Inferior parietal cortex (tissue), 1 donor: Measurements from ENCODE around the gene SLCO2A1.

Experiments used
- DNase-seq: peaks from one replicate; pipeline ENCODE4 v3.0.0-alpha.2; 2016; ENCODE audit errors: extremely low spot score

The SLCO2A1 gene

DNA sequence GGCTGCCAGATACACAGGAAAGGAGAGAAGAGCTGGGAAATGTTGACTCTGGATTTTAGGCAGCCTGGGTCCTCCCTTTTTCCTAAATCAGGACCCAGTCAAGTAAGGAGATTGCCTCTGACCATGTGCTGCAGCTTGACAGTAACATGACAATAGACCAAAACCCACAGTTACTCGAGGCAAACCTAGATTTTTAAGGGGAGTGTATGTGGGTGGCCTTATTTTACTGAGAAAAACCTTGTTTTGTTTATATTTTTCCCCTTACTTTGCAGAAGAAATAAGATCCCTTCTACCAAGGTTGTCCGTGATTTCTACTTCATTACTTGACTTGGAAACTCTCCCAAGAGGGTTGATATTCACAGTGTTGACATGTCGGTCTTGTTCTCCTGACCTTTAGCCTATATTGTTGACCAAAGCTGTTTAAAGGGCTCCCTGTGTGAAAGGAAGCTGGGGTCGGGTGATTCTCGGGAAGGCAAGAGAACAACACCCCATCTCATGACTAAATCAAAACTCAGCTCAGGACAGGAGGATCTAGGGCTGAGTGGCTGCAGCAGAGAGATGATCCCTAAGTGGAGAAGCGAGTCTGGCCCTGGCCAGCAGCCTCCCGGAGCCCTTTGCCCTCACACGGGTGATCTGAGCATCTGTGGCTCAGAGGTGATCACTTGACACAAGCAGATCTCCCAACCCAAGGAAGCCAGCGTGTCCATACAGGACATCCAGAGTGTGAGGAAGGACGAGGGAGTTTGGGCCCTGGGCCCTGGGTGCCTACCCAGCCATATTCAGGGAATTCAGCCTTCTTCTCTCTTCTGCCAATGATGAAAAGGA lies 31.0 kb upstream of the SLCO2A1 start:
- no peak for DNase-seq

DNA sequence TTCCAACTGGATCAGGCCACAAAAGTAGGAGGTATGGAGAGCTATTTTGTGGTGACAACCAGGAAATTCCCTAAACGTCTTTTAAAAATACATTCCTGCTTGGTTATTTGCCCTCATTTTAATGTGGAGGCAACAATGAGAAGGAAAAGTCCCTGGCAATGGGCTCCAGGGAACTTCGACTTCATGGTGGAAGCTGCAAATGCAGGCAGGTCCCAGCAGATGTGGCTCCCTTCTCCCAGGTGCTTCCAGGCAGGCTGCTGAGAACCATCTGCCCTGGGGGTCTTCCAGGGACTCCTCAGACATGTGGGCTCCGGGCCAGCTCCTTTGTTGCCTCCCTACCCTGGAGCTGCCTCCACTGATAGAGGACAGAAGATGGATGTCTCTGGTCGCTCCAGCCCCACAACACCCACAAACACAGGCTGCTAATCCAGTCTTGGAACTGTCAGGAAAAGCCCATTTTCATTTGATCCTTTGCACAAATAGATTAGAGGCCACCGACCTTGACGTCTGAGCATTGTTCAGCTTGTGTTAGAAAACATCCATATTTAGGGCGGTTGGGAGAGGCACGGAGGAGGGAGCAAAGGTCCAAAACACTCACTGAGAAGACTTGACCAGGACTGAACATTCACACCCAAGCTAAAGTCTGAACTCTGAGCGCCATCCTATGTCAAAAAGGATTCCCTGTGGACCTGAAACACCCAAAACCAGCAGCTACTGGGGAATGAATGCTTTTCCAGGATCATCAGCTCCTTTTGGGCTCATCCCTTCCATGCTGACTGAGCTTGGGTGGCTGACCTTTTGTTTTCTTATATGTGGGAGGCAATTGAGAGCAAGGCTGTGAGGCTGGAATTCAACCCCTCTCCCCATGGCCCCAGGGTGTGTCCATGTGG lies 30.2 kb upstream of the SLCO2A1 start:
- DNase-seq: no peak

DNA sequence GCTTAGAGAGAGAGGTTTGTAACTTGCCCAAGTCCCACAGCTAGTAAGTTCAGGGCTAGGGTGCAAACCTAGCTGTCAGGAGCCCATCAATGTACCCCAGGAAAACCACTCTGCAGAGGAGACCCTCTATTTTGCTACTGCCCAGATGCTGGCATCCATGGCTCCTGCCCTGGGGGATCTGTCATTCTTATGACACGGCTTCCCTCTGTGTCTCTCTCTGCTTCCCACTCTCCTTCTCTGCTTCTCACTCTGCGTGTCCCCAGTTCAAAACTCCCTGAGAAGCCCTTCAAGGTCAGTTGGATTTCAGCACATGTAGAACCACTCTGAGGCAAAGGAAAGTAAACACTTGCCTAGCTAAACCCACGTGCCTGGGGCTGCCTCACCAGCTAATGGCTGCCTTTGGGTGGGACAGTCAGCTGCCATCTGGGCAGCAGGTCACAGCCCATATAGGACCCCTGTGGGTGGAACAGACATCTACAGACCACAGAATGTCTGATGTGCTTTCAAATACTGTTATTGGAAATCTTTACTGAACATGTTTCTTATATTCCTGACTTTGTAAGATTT lies 29.4 kb upstream of the SLCO2A1 start:
- no peak for DNase-seq

DNA sequence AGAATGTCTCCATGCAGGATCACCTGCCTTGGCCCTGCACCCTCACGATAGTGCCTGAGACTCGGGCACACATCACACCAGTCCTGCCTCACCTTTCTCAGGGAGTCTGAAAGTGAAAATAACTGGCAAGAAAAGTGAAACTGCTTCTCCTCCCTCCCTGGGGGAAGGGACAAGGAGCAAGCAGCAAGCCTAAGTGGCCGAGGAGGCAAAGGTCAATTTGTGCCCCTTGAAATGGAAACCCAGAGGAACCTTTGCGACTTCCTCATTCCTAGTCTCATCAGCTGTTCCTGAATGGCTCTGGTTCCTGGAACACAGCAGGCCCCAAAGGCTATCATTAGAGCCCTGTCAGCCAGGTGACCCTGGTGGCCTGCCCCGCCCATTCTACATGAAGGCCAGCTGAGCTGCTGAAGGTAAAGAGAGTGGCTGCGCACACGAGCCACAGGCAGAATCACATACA lies 28.0 kb upstream of the SLCO2A1 start:
- DNase-seq: no peak

DNA sequence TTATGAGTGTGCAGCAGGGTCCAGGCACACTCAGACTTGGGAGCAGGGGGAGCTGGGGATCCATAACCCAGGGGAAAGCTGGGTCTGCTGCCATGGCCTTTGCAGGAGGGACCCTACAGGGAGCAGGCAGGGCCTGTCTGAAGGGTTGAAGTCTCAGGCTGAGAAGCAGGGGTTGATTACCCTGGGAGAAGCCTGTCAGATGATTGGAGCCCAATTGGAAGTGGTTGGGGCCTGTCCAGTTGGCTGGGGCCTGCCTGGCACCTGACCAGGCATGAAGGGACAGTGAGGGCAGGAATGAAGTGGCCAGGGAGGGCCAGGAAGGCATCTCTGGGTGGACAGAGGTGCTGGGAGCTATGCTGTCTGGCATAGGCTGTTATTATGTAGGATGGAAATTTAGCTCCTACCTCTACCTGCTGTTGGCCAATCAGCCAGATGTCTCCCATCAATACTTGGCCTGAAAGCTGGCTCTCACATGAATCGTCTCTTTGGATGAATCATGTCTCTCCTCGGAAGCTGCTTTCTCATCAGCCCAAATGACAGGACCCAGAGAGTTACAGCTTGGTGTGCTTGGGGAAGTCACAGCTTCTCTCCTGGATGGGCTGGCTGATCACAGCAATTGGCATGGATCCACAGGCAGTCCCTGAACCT lies 27.4 kb upstream of the SLCO2A1 start:
- DNase-seq: no peak

DNA sequence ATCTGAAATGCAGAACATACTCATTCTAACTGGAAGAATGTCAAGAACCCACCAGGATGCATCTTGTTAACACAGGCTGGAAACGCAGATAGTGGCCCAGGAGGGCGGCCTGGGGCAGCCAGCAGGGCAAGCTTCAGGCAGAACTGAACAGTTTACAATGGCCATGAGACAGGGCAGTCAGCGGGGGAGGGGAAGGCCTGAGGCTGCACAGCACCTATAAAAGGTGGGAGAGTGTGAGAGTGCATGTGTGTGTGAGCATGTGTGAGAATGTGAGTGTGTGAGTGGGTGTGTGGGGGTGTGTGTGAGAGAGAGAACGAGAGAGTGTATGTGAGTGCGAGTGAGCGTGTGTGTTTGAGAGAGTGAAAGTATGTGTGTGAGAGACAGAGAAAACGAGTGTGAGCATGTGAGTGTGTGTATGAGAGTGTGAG lies 26.8 kb upstream of the SLCO2A1 start:
- no peak for DNase-seq

DNA sequence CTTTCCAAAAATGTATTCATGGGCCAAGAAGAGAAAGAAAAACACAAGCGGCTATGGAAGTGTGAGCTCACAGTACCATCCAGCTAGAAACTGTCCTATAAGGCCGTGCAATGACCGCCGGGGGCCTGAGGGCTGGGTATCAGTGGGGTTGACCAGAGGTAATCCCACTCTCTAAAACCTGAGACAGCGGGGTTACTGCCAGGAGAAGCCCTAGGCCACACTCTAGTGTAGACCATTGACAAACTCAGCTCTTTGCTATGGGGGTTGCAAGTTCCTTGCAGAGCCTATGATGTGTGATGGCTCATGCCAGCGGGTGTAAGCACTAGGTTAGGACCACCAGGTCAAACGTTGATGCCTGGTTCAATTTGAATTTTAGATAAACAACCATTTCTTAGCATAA lies 25.9 kb upstream of the SLCO2A1 start:
- DNase-seq: no peak

DNA sequence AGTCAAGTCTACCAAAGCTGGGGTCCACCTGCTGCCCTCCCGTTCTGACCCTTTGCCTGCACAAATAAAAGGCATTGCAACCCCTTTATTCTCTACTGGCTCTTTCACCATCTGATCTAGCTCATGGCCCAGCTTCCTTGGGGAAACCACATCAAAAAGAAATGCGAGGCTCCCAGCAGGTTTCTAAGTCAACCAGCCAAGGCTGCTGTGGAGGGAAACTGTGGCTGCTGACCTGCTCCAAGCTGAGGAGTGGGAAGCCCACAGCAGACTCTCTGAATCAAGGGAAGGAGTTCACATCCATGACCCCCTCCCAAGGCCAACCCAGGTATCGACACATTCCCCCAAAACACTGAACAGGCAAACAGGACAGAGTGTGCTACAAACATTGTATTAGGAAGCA lies 25.2 kb upstream of the SLCO2A1 start:
- no peak for DNase-seq

DNA sequence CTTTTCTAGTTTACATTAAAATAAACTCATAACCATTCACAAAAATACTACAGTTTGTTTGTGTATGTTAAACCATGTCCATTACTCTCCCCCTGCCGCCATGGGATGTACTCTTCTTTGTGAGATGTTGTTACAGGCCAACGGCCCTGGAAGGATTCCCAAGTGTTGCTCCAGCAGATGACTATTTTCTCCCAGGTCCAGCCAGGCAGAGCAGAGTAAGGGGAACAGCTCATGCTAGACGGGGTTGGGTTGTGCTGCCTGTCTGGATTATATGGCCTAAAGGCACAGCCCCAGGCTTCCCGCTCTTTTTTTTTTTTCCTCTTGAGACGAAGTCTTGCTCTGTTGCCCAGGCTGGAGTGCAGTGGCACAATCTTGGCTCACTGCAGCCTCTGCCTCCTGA lies 24.5 kb upstream of the SLCO2A1 start:
- no peak for DNase-seq

DNA sequence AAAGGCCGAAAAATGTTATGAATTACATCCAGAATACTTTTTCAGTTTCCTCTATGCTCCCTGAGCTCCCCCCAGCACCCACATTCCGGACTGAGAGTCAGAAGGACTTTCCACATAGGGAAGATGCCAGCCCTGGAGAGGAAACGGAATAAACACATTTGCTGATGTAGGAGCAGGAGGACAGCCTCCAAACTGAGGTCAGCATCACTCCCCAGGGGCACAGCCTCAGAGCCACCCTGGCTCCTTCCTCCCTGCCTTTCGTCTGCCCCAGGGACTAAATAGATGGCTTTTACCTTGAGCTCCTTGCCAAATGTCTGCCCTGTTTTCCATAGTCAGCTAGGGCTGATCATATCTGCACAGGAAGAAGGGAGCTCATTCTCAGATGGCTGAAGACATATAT lies 22.6 kb upstream of the SLCO2A1 start:
- DNase-seq: no peak

DNA sequence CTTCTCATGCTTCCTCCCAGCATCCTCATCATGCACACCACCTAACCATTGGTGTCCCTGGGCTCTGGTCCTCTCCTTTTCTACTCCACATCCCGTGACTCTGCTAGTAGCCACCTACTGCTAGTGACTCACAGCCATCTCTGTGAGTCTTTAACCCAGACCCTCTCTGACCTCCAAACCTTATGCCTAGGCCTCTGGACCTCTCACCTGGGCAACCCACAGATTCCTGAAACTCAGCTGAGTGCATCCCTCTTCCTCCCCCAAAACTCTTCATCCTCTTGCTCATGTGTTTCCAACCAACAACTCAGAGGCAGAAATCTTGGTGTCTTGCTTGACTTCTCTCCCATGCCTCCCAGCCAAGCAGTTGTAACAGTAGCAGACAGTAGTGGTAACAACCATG lies 20.0 kb upstream of the SLCO2A1 start:
- DNase-seq: no peak

DNA sequence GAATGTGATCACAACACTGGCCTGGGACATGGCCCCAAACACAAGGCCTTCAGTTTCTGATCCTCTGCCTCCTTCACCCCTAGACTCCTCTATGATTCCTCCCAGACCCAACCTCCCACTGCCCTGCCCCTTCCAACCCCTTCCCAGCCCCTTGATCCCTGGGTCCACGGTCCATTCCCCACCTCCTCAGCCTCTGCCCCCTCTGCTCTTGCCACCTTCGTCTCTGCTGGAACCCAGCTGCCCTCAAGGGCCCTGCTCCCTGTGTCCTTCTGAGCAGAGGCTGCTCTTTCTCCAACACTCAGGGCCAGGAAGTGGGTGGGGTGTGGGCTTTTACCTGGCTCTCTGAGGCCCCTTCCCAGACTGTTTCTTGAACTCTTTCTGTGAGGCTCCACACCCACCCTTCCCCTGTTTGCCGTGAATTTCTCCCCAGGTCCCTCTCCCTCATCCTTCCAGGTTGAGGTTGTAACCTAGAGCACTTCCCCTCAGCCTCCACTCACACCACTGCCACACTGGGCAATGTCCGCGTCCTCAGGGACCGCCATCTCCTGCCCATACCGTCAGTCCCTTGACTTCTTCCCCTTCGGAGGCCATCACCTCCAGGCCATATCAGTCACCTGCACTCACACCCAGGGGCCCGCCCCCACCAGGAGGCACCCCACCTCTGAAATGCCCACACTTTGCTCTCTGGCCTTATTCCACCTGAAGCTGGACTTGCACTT lies 18.7 kb upstream of the SLCO2A1 start:
- DNase-seq: no peak

DNA sequence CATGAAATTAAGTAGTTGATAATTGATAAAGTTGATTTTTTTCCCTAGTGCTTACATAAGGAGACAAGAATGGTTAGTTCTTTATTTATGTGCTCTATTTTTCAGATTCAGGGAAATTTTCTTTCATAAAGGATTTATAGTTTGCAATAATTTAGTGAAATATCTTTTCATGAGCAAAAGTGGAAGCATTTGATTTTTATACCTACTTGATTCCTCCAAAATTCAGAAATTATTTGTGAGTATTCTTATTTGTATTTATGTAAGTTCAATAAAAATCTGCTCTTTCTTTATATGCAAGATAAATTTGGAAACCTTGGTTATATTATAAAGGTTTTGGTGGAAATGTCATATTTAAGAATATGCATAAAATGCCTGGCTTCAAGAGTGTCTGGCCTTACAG lies 14.7 kb upstream of the SLCO2A1 start:
- no peak for DNase-seq

DNA sequence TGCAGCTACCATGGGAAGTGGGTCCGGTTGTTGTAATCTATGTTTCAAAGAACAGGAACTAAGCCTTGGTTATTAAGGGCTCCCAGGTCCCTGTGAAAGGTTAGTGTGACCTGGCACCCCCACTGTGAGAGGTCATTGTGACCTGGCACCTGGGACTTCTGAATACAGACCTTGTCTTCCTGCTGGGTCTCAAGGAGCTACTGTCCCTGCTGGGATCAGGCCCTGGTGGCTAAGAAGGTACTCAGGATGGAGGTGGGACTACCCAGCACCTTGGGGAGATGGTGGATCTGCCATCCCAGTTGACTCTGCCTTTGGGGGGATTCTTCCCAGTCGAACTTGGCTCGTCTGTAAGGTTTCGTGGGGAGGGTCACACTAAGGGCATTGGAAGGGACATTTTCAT lies 10.3 kb upstream of the SLCO2A1 start:
- no peak for DNase-seq

DNA sequence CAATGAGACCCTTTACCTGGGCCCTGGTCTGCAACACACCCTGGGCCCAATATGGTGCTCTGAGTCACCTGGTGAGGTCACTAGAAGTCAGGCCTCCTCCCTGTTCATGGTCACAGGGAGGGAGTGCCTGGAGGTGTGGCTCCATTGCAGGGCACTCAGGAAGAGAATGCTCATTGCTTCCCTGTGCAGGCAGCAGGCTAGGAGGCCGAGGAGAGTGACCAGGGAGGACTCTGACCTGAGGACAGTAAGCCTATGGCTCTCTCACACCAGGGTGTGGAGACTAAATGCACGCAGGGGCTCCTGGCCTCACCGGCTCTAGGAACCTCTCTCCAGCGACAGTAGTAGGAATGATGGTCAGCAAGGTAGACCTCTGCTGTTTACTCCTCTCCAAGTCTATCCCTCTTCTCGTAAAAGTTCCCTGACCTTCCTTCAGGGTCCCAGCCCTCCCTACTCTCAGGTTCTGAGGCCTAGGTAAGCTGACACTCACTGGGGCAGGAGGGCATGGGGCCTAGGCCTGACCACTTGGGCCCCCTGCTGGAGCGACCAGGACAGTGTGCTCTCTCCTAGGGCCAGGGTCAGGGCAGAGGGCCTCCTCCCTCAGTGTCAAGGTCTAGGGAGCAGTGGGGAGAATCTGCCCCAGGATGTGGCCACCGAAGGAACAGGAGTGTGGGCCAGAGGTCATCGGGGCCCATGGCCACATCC lies 9.6 kb upstream of the SLCO2A1 start:
- no peak for DNase-seq

DNA sequence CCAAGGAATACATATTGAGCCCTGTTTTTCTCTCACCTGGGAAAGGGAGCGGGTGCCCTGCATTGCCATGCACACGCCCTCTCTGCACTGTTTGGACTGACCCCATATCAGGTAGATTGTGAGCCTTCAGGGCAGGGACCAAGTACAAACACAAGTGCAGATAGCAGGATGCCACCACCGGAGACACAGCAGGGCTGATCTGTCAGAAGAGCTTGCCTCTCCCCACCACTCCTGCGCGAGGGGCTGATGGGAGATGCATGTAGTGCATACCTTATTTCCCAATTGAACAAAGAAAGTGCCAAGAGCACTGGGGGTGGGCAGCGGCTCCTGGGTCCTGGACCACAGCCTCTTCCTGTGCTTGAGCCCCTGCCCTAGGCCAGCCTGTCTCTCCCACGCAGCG lies 9.0 kb upstream of the SLCO2A1 start:
- no peak for DNase-seq

DNA sequence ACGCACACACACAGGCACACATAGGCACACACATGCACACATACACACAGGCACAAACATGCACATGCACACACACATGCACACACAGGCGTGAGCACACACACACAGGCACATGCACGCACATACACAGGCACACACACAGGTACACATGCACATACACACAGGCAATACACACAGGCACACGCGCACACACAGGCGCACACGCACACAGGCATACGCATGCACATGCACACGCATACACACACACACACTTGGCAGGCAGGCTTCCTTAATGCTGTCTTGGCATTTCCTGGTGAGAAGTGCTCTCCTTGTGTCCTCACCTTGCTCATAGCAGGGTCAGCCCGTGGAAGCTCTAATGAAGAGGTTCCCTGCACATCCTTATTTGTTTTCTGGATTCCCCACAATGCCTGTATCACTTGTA lies 8.4 kb upstream of the SLCO2A1 start:
- no peak for DNase-seq

DNA sequence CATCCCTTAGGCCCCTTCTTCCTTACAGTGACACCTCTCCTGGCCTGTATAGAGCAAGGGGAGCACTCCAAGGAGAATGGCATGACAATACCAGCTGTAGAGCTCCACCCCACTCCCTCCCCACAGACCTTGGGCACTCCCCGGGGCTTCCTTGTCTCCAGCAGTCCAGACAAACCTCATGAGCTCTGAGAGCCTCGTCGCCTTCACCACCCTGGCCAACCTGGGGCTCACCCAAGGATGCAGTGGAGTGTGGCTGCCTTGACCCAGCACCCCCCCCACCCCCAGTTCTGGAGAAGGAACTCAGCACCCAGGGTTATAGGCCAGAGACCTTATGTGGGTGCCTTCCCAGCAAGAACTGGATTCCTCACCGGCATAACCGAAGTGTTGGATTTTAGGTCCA lies 7.4 kb upstream of the SLCO2A1 start:
- DNase-seq: no peak

DNA sequence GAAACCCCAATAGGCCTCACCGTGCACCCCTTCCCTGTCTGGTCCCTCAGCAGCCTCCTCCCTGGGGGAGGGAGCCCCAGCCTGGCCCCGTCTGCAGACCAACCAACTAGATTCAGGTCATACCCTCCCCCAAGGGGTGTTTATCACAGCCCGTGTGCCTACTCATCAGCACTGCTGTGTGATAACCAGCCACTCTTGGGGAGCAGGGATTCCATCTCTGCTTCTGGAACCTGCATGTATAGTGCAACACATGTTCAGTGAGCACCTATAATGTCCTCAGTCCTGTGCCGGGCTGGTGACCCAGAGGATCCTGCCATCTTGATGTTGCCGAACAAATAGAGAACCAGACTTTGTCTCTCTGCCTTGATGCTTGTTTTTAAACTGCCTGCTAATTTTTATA lies 6.6 kb upstream of the SLCO2A1 start:
- no peak for DNase-seq

DNA sequence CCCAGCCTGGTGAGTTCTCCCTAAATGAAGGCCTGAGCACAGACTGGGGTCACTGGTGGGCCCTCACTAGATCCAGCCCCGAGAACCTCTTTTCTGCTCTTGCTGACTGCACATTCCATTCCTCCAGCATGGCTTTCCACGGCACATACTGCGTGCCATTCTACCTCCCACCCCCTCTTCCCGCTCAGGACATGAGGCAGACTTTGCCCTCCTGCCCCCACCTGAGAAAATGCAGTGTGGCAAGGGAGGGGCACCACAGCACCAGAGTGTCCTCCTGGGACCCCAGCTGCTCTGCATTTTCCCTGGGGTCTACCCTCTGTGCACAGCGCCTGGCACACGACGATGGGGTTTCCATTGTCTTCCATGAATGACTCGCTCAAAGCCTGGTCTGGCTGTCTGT lies 6.1 kb upstream of the SLCO2A1 start:
- no peak for DNase-seq
